Right lobe of liver (tissue), 6 donors: ENCODE measurements around the gene PTPRN2. TPM values are rescaled to one million over a fixed set of nuclear protein-coding genes. Genes with fewer than 3 reads are reported as not detected.
A peak's percentile ranks its signal among the peaks of the same experiment; 100 is the strongest.

ENCODE experiments used
- ATAC-seq, 4 donors: fragments of 200-7000 bp; cut with Tn5 transposase; one replicate each; pipeline ENCODE4 v1.9.1; 2020; ENCODE audit warnings: mild to moderate bottlenecking in 4 of 4, moderate library complexity in 4 of 4
- DNase-seq, 3 donors: peaks; one replicate each; pipeline ENCODE4 v3.0.0-alpha.2; 2020
- H3K27ac ChIP-seq, 3 donors: fragments of 200-600 bp; one replicate each; pipeline ENCODE4 v1.8.0; 2022
- H3K27me3 ChIP-seq, 2 donors: fragments of 200-600 bp; one replicate each; pipeline ENCODE4 v1.8.0; 2022
- H3K36me3 ChIP-seq, 4 donors: fragments of 200-600 bp; sonication (generic) in 1 of 4; one replicate each; pipeline versions ENCODE4 v1.5.1 to v1.8.0; 2017 to 2022; ENCODE audit warnings: control low read depth in 1 of 4
- H3K4me1 ChIP-seq, 4 donors: fragments of 200-600 bp; sonication (generic) in 1 of 4; one replicate each; pipeline versions ENCODE4 v1.5.1 to v1.8.0; 2017 to 2022; ENCODE audit warnings: control low read depth in 1 of 4
- H3K4me3 ChIP-seq, 3 donors: fragments of 200-600 bp; one replicate each; pipeline ENCODE4 v1.8.0; 2022
- H3K9me3 ChIP-seq, 4 donors: fragments of 200-600 bp; sonication (generic) in 1 of 4; one replicate each; pipeline versions ENCODE4 v1.5.1 to v1.8.0; 2017 to 2022; ENCODE audit warnings: control low read depth in 1 of 4
- CTCF ChIP-seq, 4 donors: fragments of 200-600 bp in 3 of 4; fragments of 450-650 bp in 1 of 4; IDR thresholded peaks; one replicate each; pipeline versions ENCODE4 v1.5.1 to v1.8.0; 2016 to 2022; ENCODE audit warnings: antibody characterized with exemption in 4 of 4, mild to moderate bottlenecking in 2 of 4
- POLR2A ChIP-seq: fragments of 450-650 bp; IDR thresholded peaks from one replicate; pipeline ENCODE4 v1.6.1; 2017; ENCODE audit warnings: antibody characterized with exemption, mild to moderate bottlenecking
- WGBS: methylation state at CpG from one replicate; pipeline ENCODE4 v1.1.6; 2018; ENCODE audit warnings: low coverage, low lambda C conversion rate; ENCODE audit not compliant: insufficient coverage; ENCODE audit errors: missing lambda C conversion rate; 5-methylcytosine and 5-hydroxymethylcytosine counted together
- intact Hi-C, 2 donors: fragments of 100-400 bp; cut with DNase I; formaldehyde crosslinking; loops; one replicate each; pipeline versions ENCODE4 v1.11.2 to v1.14.1; 2022
- total RNA-seq, 6 experiments: library from RNA; depleted of rRNA in 2 of 6; stranded (reverse); fragments of >200 nt in 2 of 6; fragmentation: NEBNext Ultra II Directional in 3 of 6; extraction: Animal tissue kit (Norgen Biotek cat#: 25700) in 3 of 6; gene quantifications; one replicate each; pipeline versions ENCODE4 v1.1.0 to v1.2.4, GENCODE V29; 2016 to 2023
- donor health status: DM: no; HTN: yes; CAD: no.
- donor health status: DM: no; HTN: no; CAD: no.
- donor health status: DM: no; HTN: no; CAD: no.
- donor health status: DM: no; HTN: yes; CAD: no.
- donor health status: DM: no; HTN: yes; CAD: no.

Gene PTPRN2
- total RNA-seq, 6 experiments from 2014 or later, result 0.15 to 0.87 (median 0.67) TPM

DNA sequence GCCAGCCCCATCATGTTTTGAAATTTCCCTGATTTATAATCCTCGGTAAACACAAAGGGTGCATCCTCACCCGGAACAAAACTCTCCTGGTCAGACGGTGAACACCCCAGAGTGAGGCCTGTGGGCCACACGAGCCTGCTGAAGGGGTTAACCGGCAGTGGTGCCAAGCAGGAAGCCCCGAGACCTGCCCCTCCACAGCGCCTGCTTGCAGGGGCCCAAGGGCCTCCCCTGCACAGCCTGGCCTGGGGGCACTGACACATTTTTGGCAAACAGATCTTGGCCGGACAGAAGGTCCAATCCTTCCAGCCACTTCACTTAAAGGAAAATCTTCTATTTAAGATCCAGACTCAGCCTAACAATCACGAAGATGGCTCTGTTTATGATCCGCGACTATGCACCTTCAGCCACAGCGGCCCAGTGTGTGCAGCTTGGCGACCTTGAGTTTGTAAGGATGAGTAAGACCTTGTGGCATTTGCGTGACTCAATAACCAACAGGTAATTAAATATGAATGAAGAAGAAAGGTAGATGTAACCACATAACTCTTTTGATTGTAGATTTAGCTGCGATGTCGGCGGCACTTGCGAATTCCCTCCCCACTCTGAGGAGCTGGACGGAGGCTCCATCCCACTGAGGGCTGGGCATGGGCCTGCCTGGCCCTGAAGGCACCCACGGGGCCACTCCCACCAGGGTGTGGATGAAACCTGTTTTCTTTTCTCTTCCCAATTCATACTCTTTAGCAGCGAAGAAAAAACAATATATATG lies 922.6 kb downstream of the PTPRN2 start:
- intact Hi-C loops, result no loop called here
- H3K27me3 ChIP-seq, result no peaks in the 10 kb centered on the region
- H3K9me3 ChIP-seq, result no peaks in the 10 kb centered on the region
- H3K4me3 ChIP-seq, result no peak overlapping the region
- H3K27ac ChIP-seq, result no peak overlapping the region
- WGBS, result 90% methylated on average over 11 of the region's 21 CpGs
- DNase-seq (no peak), ATAC-seq (no peak)
- no peak for TF ChIP-seq CTCF (IDR thresholded peaks at IDR 0.05)
- no peak for TF ChIP-seq POLR2A
- no peaks in the 10 kb centered on the region for H3K4me1 ChIP-seq
- H3K36me3 ChIP-seq, result no peaks in the 10 kb centered on the region

- H3K4me1 ChIP-seq, result no peaks in the 10 kb centered on the region
- no peak for ATAC-seq
- H3K4me3 ChIP-seq, result no peak overlapping the region
- no peaks in the 10 kb centered on the region for H3K27me3 ChIP-seq
- intact Hi-C loops, result no loop called here
- 76% methylated on average over 9 of the region's 14 CpGs for WGBS
- H3K27ac ChIP-seq, result no peak overlapping the region
- no peak for DNase-seq
- TF ChIP-seq CTCF (IDR thresholded peaks at IDR 0.05) (no peak), POLR2A (no peak)
- H3K9me3 ChIP-seq, result no peaks in the 10 kb centered on the region
- H3K36me3 ChIP-seq, result no peaks in the 10 kb centered on the region
These were observed 923.6 kb downstream of the PTPRN2 start for GRCh38 chr7:157664034-157664433.

DNA sequence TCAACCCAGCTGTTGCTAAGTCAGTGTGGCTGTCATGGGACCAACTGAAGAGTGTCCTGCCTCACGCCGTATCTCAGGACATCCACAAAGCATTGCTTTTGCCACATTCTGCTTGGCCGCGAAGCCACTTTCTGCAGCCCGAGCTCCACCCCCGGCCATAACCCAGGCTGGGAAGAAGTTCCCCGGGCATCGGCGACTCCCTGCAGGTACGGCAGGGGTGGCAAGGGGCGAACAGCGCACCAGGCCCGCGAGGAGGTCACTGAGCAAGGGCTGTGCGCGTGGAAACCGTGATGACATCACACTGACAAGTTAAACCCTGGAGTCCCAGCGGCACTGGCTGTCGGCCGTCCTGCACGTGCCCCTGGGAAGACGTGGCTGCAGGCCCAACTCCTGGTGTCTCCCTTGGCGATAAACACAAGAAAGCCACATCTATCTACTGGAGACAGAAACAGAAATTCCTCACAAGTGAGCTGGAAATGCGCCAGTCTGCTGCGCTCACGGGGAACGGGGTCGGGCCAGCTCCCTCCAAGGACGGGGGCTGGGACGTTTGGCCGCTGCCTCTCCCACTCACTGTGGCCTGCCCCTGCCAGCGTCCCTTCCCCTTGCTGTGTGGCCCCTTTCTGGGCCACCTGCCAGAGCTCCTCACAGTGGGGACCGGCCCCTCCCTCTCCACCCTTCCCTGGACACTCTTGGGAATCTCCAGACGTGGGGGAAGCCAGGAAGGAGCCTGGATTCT lies 924.5 kb downstream of the PTPRN2 start:
- intact Hi-C loops, result no loop called here
- DNase-seq, result peak in 1 of 3 donors; percentile 45
- 55% methylated on average over 9 of the region's 34 CpGs for WGBS

DNA sequence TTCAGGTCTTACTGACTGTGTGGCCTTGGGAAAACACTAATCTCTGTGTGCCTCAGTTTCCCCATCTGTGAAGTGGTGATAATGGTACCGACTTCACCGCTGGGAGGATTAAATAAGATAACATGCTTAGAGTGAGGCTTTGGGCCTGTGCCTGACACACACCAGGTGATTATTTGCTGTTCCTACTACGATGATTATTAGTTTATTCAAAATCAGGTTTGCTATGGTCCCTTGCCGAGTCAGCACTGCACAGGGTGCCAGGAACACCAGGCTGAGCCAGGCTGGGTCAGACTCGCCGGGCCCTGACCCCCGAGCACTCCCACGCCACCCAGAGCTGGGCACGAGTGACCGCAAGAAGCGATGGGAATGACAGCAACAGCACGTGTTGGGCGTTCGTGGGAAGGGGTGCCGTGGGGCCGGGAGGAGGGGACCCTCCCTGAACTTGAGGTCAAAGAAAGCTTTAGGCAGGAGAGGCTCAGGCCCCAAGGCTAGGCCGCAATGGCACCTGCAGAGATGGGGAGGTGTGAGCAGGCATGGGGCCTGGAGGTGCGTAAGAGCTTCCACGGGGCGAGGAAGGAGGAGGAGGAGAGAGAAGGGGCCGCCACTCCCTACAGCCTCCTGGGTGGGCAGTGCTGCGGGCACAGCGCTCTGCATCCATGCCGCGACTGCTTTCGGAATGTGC lies 925.4 kb downstream of the PTPRN2 start:
- TF ChIP-seq POLR2A (no peak), CTCF (IDR thresholded peaks at IDR 0.05) (no peak)
- Histone ChIP-seq H3K4me3 (no peak overlapping the region), H3K27me3 (no peaks in the 10 kb centered on the region), H3K27ac (no peak overlapping the region), H3K36me3 (no peaks in the 10 kb centered on the region), H3K4me1 (no peaks in the 10 kb centered on the region), H3K9me3 (no peaks in the 10 kb centered on the region)
- WGBS, result 90% methylated on average over 8 of the region's 26 CpGs
- intact Hi-C loops, result no loop called here
- DNase-seq, result no peak
- ATAC-seq, result peak in 1 of 4 donors; percentile 16

More for the DNA sequence above, 924.5 kb downstream of the PTPRN2 start:
- no peak overlapping the region for H3K27ac ChIP-seq
- no peaks in the 10 kb centered on the region for H3K27me3 ChIP-seq
- peak in 1 of 4 donors; percentile 14 for ATAC-seq
- H3K36me3 ChIP-seq, result no peaks in the 10 kb centered on the region
- no peaks in the 10 kb centered on the region for H3K9me3 ChIP-seq
- H3K4me3 ChIP-seq, result no peak overlapping the region
- no peaks in the 10 kb centered on the region for H3K4me1 ChIP-seq
- TF ChIP-seq POLR2A, result no peak
- no peak for TF ChIP-seq CTCF (IDR thresholded peaks at IDR 0.05)
